Mucosa of stomach (tissue), 1 donor: ENCODE data around the gene PEAR1.

ENCODE experiments used
- H3K27me3 ChIP-seq: one replicate; pipeline ENCODE4 v1.7.0; 2013; ENCODE audit warnings: mild to moderate bottlenecking, low read length; ENCODE audit not compliant: control insufficient read depth, insufficient read depth
- H3K36me3 ChIP-seq: one replicate; pipeline ENCODE4 v1.7.0; 2013; ENCODE audit warnings: low read length; ENCODE audit not compliant: control insufficient read depth, insufficient read depth
- H3K4me1 ChIP-seq: one replicate; pipeline ENCODE4 v1.7.0; 2013; ENCODE audit warnings: mild to moderate bottlenecking, low read length; ENCODE audit not compliant: control insufficient read depth, insufficient read depth
- H3K4me3 ChIP-seq: one replicate; pipeline ENCODE4 v1.7.0; 2013; ENCODE audit warnings: low read length
- H3K9ac ChIP-seq: one replicate; pipeline ENCODE4 v1.7.0; 2013; ENCODE audit warnings: mild to moderate bottlenecking, low read length, moderate library complexity
- H3K9me3 ChIP-seq: one replicate; pipeline ENCODE4 v1.7.0; 2013; ENCODE audit warnings: mild to moderate bottlenecking, low read length, moderate library complexity; ENCODE audit not compliant: control insufficient read depth
- donor health status: Pancreatic carcinoma.

Gene PEAR1

DNA sequence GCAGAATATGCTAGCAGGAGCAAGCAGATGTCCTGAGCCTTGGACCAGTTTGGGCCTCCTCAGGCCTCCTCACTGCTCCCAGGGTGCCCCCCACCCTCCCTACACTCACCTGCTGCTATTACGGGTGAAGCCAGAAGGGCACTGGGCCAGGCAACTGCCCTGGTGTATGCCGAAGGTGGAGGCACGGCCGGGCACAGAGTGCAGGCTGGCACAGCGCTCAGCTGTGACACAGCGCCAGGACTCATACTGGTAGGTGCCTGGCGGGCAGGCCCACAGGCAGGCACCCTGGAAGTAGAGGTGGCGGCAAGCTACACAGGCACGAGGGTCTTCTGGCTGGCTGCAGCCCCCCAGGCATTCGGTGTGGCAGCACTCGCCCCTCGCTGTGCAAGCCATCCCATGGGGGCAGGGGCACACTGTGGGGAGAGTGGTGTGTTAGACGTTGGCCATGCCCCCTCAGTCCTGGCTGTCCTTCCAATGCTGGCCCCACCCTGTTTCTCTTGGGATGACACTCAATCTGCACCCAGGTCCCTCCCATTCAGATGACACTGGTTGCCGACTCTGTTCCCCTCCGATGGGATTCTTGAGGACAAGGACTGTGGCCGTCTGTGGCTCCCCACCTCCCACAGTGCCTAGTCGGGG, 41.6 kb upstream of the PEAR1 start:
- H3K36me3 ChIP-seq = no peaks in the 10 kb centered on the region
- H3K9ac ChIP-seq = no peak overlapping the region
- H3K27me3 ChIP-seq = peaks cover 51% of the 10 kb centered on the region
- peaks cover 8% of the 10 kb centered on the region for H3K4me1 ChIP-seq
- no peak overlapping the region for H3K4me3 ChIP-seq
- no peaks in the 10 kb centered on the region for H3K9me3 ChIP-seq

DNA sequence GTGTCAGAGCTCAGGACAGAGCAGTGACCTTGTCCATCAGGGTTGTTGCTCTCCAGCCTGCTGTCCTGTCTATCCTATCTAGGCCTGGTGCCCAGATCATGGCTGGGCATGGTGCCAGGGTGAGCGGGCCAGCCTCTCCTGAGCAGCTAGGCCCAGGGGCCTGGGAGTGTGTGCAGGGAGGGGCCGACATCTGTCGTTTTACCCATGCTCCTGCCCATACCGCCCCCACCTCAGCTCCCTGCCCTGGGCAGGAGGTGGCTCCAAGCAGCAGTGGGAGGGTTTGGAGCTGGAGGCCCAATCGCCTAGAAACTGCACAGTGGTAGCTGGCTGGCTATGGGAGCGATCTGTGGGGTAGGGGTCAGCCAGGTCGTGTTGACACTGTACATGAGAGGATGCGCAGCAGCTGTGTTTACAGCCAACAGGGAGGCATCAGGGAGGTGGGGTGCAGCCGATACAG, 41.1 kb upstream of the PEAR1 start:
- no peak overlapping the region for H3K9ac ChIP-seq
- H3K36me3 ChIP-seq = no peaks in the 10 kb centered on the region
- peaks cover 8% of the 10 kb centered on the region for H3K4me1 ChIP-seq
- no peaks in the 10 kb centered on the region for H3K9me3 ChIP-seq
- H3K4me3 ChIP-seq = no peak overlapping the region
- H3K27me3 ChIP-seq = peaks cover 53% of the 10 kb centered on the region

DNA sequence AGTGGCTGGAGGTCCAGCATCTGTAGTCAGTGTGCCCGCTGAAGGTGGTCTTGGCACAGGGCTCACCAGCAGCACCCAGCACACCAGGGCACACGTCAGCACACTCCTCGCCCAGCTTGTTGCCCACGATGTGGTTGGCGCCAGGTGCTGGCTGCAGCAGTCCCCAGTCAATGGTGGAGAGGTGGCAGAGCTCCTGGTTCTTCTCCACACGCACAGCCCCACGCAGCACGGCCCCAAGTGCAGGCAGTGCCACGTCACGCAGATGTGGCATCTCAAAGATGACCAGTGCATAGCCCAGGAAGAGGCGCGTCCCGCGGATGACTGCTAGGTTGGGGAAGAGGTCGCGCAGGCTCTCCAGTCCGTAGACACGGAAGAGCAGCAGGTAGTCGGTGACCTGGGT, 39.8 kb upstream of the PEAR1 start:
- peaks cover 8% of the 10 kb centered on the region for H3K4me1 ChIP-seq
- no peak overlapping the region for H3K4me3 ChIP-seq
- no peak overlapping the region for H3K9ac ChIP-seq
- H3K36me3 ChIP-seq = no peaks in the 10 kb centered on the region
- H3K9me3 ChIP-seq = no peaks in the 10 kb centered on the region
- peaks cover 54% of the 10 kb centered on the region for H3K27me3 ChIP-seq

DNA sequence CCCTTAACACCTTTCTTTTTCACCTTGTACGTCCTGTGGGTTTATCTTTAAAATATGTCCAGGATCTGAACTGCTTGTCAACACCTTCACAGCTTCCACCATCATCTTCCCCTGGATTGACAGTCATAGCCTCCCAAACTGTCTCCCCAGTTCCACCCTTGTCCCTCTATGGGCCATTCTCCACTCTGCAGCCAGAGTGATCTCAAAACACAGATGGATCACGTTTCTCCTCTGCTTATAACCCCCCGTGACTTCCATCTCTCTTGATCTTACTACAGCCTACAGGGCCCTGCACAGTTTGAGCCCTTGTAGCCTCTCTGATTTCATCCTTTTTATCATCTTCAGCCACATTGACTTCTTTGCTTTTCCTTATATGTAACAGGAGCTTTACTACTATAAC, 38.9 kb upstream of the PEAR1 start:
- Histone ChIP-seq H3K27me3 (peaks cover 54% of the 10 kb centered on the region), H3K9ac (no peak overlapping the region), H3K9me3 (no peaks in the 10 kb centered on the region)

DNA sequence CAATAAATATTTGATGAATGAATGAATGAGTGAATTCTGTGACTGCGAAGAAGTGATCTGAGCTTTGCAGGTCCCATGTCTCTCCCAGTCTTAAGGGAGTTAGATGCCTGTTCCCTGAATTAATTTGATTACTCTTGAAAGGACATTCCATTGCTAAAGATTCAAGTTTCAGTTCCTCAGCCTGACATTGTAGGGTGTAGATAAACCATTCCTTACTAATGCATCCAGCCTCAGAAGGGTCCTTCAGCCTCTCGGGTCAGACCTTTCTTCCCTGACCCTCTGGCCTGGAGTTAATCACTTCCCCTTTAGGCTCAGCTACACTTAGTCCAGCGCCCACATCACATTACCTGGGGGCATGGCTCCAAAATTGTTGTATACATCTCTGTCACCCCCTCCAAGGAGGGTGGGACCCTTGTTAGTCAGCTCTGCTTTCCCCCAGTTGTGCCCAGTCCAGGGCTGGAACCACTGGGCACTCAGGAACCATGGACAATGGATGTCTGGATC, 37.2 kb upstream of the PEAR1 start:
- H3K9ac ChIP-seq = no peak overlapping the region
- peaks cover 21% of the 10 kb centered on the region for H3K4me1 ChIP-seq
- no peaks in the 10 kb centered on the region for H3K36me3 ChIP-seq
- H3K4me3 ChIP-seq = no peak overlapping the region
- peaks cover 62% of the 10 kb centered on the region for H3K27me3 ChIP-seq
- no peaks in the 10 kb centered on the region for H3K9me3 ChIP-seq

More for the DNA sequence above, 38.9 kb upstream of the PEAR1 start:
- peaks cover 14% of the 10 kb centered on the region for H3K4me1 ChIP-seq
- H3K36me3 ChIP-seq = no peaks in the 10 kb centered on the region
- no peak overlapping the region for H3K4me3 ChIP-seq

DNA sequence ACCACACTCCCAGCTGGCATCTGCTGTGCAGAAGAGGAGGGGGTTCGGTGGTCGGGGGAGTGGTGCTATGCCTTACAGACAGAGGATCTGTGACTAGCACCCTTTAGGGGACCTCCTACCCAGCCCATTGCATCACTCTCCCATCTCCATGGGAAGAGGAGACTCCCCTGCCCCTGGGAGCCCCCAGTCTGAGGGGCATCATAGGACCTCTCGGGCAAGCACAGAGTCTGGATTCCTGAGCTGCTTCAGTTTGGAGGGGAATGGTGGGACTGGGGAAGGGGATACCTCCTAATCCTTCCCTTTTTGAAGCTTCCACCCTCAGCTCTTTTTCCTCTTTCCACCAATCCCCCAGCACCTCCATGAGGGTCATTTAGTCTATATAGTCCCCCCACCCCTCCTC, 36.0 kb upstream of the PEAR1 start:
- H3K9ac ChIP-seq = no peak overlapping the region
- H3K4me1 ChIP-seq = peaks cover 15% of the 10 kb centered on the region
- no peaks in the 10 kb centered on the region for H3K36me3 ChIP-seq
- no peak overlapping the region for H3K4me3 ChIP-seq
- H3K27me3 ChIP-seq = peaks cover 66% of the 10 kb centered on the region
- no peaks in the 10 kb centered on the region for H3K9me3 ChIP-seq

DNA sequence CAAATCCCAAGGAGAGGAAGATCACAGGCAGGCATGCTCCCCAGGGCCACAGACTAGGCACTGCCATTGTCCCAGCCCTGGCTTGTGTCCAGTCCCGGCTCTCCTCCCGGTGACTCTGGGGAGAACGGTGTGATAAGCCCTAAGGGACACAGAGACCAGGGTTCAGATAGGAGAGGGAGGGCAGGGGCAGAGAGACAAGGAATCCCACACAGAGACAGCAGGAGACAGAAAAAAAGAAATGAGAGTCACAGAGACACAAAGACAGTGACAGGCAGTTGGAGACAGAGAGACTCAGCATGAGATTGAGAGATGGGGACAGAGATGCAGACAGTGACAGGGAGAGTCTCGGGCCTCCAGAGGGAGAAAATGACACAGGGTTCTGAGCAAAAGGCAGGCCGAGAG, 35.0 kb upstream of the PEAR1 start:
- Histone ChIP-seq H3K27me3 (peaks cover 75% of the 10 kb centered on the region), H3K4me1 (peaks cover 14% of the 10 kb centered on the region), H3K36me3 (no peaks in the 10 kb centered on the region), H3K4me3 (no peak overlapping the region), H3K9ac (no peak overlapping the region), H3K9me3 (no peaks in the 10 kb centered on the region)

DNA sequence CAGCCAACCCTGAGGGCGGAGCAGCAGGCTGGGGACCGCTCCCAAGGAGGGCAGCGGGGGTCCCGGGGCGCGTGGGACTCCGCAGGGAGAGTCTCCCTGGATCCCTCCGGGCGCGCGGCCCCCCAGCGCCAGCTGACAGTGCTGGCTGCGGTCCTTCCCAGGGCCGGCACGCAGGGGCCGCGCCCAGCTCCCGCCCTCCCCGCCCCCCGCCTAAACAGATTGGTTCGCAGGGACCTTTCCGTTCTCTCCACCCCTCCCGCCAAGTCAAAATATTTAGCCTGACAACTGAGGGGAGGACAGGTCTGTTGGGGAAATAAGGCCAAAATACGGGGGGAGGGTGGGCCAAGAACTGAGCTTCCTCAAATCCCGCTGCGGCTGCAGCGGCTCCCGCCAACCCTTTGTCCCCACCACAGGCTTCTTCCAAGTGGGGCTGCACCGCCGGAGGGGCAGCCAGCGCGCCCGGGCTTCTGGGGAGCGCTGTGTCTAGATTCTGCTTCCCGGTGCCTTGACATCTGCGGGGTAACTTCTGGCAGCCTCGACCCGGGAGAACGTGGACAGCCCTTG, 34.5 kb upstream of the PEAR1 start, which contains the start of gene INSRR:
INSRR (minus strand) TSS at position 159 of the 564 bp plus-strand sequence. CDS start 496 bp downstream, outside the sequence.
- Histone ChIP-seq H3K9ac (no peak within 1 kb of the TSS), H3K36me3 (no peaks in the 10 kb centered on the region), H3K9me3 (no peaks in the 10 kb centered on the region), H3K4me3 (no peak within 1 kb of the TSS), H3K27me3 (peaks cover 76% of the 10 kb centered on the region), H3K4me1 (peaks cover 14% of the 10 kb centered on the region)

DNA sequence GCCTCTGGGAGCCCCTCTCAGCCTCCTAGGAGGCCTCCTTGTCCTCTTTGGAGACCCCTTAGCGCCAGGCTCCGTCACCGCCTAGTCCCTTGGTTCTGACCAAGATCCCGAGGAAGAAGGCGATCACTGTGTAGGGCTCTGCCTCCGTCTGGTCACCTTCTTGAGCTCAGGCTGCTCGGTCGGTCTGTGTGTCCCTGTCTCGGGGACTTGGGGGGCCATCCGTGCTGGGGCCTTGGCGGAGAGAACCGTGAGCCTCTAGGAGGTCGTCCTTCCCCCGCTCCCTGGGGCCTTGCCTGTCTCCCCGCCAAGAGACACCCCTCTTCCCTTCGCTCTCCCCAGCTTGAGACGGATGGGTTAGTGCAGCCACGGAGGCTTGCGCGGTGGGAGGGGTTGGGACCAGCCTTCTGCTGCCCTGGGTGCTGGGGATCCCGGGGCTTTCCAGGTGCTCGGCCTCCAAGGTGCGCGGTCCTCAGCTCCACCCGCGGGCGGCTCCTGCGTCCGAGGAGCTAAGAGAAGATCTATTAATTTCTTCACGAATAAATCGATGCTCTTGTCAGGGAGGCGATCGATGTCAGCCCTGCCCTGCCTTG, 33.9 kb upstream of the PEAR1 start:
- peaks cover 79% of the 10 kb centered on the region for H3K27me3 ChIP-seq

DNA sequence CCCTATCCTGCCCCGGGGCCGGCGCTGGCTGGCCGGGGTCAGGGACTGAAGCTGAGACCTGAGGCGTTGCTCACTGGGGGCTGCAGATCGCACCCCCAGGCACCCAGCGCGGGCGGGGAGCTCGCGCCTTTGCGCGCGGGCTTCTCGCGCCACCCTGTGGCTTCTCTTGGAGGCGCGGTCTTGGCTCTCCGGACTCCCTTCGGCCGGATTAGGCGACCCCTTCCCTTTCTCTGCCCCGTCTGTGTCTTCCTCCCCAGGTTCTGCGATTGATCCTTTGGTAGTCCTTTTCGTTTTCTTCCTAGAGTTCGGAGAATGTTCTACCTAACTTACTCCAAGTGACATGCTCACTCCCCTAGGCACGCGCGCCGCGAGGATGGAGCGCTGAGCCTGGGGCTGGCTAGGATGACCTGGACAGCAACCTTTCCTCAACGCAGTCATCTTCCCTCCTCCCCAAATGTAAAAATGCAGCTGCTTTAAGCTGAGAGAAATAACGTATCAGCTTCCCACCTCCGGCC, 33.3 kb upstream of the PEAR1 start:
- peaks cover 14% of the 10 kb centered on the region for H3K4me1 ChIP-seq
- no peak overlapping the region for H3K4me3 ChIP-seq
- H3K9me3 ChIP-seq = no peaks in the 10 kb centered on the region
- no peaks in the 10 kb centered on the region for H3K36me3 ChIP-seq
- no peak overlapping the region for H3K9ac ChIP-seq
- peaks cover 84% of the 10 kb centered on the region for H3K27me3 ChIP-seq

More for the DNA sequence above, 33.9 kb upstream of the PEAR1 start:
- Histone ChIP-seq H3K4me1 (peaks cover 14% of the 10 kb centered on the region), H3K9me3 (no peaks in the 10 kb centered on the region), H3K4me3 (no peak overlapping the region), H3K9ac (no peak overlapping the region), H3K36me3 (no peaks in the 10 kb centered on the region)

GRCh38 chr1:156860628-156861423, 32.7 kb upstream of the PEAR1 start, which contains the start of gene NTRK1:
Gene NTRK1, plus strand, starts transcription at chr1:156860865. Its CDS starts 70 bp downstream, at chr1:156860935.
- Histone ChIP-seq H3K27me3 (peaks cover 91% of the 10 kb centered on the region), H3K4me1 (peaks cover 14% of the 10 kb centered on the region), H3K9me3 (no peaks in the 10 kb centered on the region), H3K9ac (no peak within 1 kb of the TSS), H3K4me3 (no peak within 1 kb of the TSS), H3K36me3 (no peaks in the 10 kb centered on the region)
